Measurements from ENCODE around the gene TMEM271. TPM values are rescaled to one million over a fixed set of nuclear protein-coding genes. Genes with fewer than 3 reads are reported as not detected.

Gene TMEM271
- total RNA-seq, 4 donors from 2014 or later: not detected

DNA sequence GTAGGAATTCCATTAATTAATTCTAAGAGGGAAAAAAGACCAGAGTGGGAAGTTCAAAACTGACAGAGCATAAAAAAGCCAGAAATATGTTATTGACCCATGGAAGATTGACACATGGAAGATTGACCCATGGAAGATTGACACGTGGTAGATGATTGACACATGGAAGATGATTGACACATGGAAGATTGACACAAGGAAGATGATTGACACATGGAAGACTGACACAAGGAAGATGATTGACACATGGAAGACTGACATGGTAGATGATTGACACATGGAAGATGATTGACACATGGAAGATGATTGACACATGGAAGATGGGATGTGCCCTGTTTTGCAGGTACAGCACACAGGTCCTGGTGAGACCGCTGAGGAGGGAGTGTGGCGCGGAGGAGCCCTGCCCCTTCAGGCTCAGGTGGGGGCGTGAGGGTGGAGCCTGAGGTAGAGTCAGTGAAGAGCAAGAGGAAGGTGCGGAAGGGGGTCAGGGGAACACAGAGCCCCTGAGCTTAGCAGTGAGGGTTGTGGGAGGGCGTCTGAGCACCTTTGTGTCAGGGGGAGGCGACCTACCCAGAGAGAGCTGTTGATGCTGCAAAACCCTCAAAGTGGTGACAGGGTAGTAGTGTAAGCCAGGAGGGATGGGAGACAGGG lies 33.4 kb upstream of the TMEM271 start:
- Histone ChIP-seq H3K27me3 (no peaks in the 10 kb centered on the region), H3K4me3 (no peak overlapping the region), H3K27ac (no peak overlapping the region), H3K9me3 (no peaks in the 10 kb centered on the region), H3K4me1 (no peaks in the 10 kb centered on the region), H3K36me3 (no peaks in the 10 kb centered on the region)
- no peak for TF ChIP-seq POLR2A (IDR thresholded peaks at IDR 0.05)
- TF ChIP-seq, protein P1, sequence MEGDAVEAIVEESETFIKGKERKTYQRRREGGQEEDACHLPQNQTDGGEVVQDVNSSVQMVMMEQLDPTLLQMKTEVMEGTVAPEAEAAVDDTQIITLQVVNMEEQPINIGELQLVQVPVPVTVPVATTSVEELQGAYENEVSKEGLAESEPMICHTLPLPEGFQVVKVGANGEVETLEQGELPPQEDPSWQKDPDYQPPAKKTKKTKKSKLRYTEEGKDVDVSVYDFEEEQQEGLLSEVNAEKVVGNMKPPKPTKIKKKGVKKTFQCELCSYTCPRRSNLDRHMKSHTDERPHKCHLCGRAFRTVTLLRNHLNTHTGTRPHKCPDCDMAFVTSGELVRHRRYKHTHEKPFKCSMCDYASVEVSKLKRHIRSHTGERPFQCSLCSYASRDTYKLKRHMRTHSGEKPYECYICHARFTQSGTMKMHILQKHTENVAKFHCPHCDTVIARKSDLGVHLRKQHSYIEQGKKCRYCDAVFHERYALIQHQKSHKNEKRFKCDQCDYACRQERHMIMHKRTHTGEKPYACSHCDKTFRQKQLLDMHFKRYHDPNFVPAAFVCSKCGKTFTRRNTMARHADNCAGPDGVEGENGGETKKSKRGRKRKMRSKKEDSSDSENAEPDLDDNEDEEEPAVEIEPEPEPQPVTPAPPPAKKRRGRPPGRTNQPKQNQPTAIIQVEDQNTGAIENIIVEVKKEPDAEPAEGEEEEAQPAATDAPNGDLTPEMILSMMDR (IDR thresholded peaks at IDR 0.05 in 4 of 5, conservative IDR thresholded peaks at IDR 0.05 in 1 of 5): no peak
- no peak for ATAC-seq
- no peak for DNase-seq
- intact Hi-C loops (cut with DNase I; ENCODE audit: low total_unique reads) (no loop called here), in situ Hi-C loops (cut with MboI; ENCODE audit: low sequenced_read_pairs in 4 of 4) (no loop called here)

GRCh38 chr4:608236-608635 lies 32.1 kb upstream of the TMEM271 start:
- Histone ChIP-seq H3K4me1 (no peaks in the 10 kb centered on the region), H3K9me3 (no peaks in the 10 kb centered on the region), H3K36me3 (no peaks in the 10 kb centered on the region), H3K27ac (no peak overlapping the region), H3K4me3 (no peak overlapping the region), H3K27me3 (no peaks in the 10 kb centered on the region)
- TF ChIP-seq POLR2A (IDR thresholded peaks at IDR 0.05): no peak
- TF ChIP-seq, protein P1 (IDR thresholded peaks at IDR 0.05 in 4 of 5, conservative IDR thresholded peaks at IDR 0.05 in 1 of 5): no peak
- intact Hi-C loops (cut with DNase I; ENCODE audit: low total_unique reads): no loop called here
- in situ Hi-C loops (cut with MboI; ENCODE audit: low sequenced_read_pairs in 4 of 4): no loop called here
- ATAC-seq (no peak), DNase-seq (no peak)

- ATAC-seq: no peak
- intact Hi-C loops (cut with DNase I; ENCODE audit: low total_unique reads): no loop called here
- Histone ChIP-seq H3K27ac (no peak overlapping the region), H3K9me3 (no peaks in the 10 kb centered on the region), H3K4me1 (no peaks in the 10 kb centered on the region), H3K36me3 (no peaks in the 10 kb centered on the region), H3K4me3 (no peak overlapping the region), H3K27me3 (no peaks in the 10 kb centered on the region)
- in situ Hi-C loops (cut with MboI; ENCODE audit: low sequenced_read_pairs in 4 of 4): no loop called here
- no peak for DNase-seq
- no peak for TF ChIP-seq POLR2A (IDR thresholded peaks at IDR 0.05)
- TF ChIP-seq, protein P1 (IDR thresholded peaks at IDR 0.05 in 4 of 5, conservative IDR thresholded peaks at IDR 0.05 in 1 of 5): no peak
Measured at GRCh38 chr4:605702-606425, 29.8 kb upstream of the TMEM271 start.

DNA sequence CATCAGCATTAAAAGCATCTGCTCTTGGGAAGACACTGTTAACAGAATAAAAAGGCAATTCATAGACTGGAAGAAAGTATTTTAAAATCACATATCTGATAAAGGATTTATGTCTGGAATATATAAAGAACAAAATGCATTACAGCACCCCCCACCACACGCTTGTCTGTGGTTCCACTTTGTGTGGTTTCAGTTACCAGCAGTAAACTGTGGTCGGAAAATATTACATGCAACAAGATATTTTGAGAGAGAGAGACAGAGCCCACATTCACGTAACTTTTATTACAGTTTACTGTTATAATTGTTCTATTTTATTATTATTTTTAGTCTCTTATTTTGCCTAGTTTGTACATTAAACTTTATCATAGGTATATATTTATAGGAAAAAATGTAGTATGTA lies 28.0 kb upstream of the TMEM271 start:
- Histone ChIP-seq H3K4me3 (no peak overlapping the region), H3K36me3 (no peaks in the 10 kb centered on the region), H3K4me1 (no peaks in the 10 kb centered on the region), H3K27me3 (no peaks in the 10 kb centered on the region), H3K27ac (no peak overlapping the region), H3K9me3 (no peaks in the 10 kb centered on the region)
- ATAC-seq (no peak), DNase-seq (no peak)
- no peak for TF ChIP-seq POLR2A (IDR thresholded peaks at IDR 0.05)
- TF ChIP-seq, protein P1 (IDR thresholded peaks at IDR 0.05 in 4 of 5, conservative IDR thresholded peaks at IDR 0.05 in 1 of 5): no peak
- in situ Hi-C loops (cut with MboI; ENCODE audit: low sequenced_read_pairs in 4 of 4) (no loop called here), intact Hi-C loops (cut with DNase I; ENCODE audit: low total_unique reads) (no loop called here)

All from gastrocnemius medialis (tissue), 4 donors.